ENCODE measurements around the gene ZNF174. TPM values are rescaled to one million over a fixed set of nuclear protein-coding genes. Genes with fewer than 3 reads are reported as not detected.

The ZNF174 gene
- total RNA-seq, 1 donor, result 8.0 TPM

DNA sequence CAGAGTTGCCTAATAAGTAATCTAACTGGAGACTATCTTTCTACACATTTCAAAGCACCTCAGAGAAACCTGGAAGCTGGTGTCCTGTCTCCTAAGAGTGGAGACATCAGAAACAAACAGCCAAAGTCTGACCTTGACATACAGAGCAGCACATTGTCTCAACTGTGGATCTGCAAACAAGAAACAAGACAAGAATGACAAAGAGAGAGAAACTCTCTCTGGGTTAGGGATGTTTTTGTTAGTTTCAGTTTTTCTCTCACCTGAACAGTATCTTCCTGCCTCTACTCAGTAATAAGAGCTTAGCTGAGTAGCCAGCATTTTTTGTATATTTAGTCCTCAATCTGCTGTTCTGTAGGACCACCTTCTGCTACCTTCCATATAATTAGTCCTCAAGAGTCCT lies 33.4 kb downstream of the ZNF174 start:
- TF ChIP-seq, protein P1, sequence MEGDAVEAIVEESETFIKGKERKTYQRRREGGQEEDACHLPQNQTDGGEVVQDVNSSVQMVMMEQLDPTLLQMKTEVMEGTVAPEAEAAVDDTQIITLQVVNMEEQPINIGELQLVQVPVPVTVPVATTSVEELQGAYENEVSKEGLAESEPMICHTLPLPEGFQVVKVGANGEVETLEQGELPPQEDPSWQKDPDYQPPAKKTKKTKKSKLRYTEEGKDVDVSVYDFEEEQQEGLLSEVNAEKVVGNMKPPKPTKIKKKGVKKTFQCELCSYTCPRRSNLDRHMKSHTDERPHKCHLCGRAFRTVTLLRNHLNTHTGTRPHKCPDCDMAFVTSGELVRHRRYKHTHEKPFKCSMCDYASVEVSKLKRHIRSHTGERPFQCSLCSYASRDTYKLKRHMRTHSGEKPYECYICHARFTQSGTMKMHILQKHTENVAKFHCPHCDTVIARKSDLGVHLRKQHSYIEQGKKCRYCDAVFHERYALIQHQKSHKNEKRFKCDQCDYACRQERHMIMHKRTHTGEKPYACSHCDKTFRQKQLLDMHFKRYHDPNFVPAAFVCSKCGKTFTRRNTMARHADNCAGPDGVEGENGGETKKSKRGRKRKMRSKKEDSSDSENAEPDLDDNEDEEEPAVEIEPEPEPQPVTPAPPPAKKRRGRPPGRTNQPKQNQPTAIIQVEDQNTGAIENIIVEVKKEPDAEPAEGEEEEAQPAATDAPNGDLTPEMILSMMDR (IDR thresholded peaks at IDR 0.05; ENCODE audit: insufficient read depth, low read length), result no peak
- DNase-seq (ENCODE audit: low read depth), result no peak
- no peak overlapping the region for H3K4me3 ChIP-seq (ENCODE audit: low read depth, low read length)

DNA sequence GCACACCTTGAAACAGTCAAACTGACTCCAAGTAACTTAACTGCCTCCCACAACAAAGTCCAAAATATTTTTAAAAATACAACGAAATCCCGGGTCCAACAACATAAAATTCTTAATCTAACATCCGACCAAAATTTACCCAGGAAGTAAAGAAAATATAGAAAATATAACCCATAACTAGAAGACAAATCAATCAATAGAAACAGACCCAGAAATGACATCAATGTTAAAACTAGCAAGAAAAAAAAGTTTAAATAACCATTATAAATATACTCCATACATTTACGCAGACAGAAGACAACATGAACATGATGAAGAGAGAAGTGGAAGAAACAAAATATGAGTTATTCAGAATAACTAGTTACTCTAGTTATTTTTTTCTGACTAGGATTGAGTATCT lies 38.6 kb downstream of the ZNF174 start:
- no peak overlapping the region for H3K4me3 ChIP-seq (ENCODE audit: low read depth, low read length)
- DNase-seq (ENCODE audit: low read depth), result no peak
- TF ChIP-seq, protein P1 (IDR thresholded peaks at IDR 0.05; ENCODE audit: insufficient read depth, low read length), result no peak

DNA sequence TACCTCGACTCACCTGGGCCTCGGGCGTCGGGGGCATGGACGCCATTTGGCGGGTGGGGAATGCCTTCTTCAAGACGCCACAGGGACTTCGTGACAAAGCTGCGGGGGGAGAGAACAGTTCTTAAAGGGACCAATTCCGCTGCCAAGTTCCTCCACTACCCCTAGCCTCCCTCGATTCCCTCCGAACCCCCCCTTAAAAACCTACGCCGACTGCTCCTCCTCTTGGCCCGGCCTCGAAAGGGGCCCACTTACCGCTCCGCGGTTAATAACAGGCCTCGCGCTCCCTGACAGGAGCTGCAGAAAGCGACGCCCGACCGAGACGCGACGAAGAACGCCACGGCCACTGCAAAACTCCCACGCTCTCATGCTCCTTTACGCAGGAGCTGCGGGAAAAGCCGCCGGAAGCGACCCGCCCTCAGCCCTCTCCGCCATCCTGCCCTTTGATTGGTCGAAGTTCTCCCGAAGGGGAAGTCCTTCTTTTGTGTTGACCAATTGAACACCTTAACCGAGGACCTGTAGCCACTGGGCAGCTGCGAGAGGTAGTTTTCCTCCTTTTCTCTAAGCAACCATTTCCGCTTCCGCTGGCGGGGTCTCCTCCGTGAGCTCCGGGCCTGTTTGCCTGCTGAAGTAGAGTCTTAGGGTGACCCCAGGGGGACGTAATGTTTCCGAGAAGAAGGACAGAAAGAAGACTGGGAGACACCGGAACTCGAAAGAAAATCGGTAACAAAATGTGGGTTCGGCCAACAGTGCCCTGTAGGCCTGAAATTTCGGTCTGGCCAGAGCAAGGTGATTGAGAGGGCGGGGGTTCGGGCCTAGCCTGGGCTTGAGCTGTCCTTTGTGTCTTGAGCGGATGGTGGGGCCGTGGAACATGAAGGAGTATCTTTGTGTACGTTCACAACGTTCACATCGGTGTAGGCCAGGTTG lies 42.4 kb downstream of the ZNF174 start, which contains the start of the genes NAA60 and ZNF597:
NAA60 (plus strand) TSS at position 573 of the 924 bp plus-strand sequence. CDS start 32,548 bp downstream, outside the sequence.
ZNF597 (minus strand) TSS at position 397 of the 924 bp plus-strand sequence; CDS start at position 46, 351 bp downstream.
- DNase-seq (ENCODE audit: low read depth), result peak; percentile 92
- TF ChIP-seq, protein P1 (IDR thresholded peaks at IDR 0.05; ENCODE audit: insufficient read depth, low read length), result no peak
- peak within 1 kb of the TSS; percentile 80 for H3K4me3 ChIP-seq (ENCODE audit: low read depth, low read length)

DNA sequence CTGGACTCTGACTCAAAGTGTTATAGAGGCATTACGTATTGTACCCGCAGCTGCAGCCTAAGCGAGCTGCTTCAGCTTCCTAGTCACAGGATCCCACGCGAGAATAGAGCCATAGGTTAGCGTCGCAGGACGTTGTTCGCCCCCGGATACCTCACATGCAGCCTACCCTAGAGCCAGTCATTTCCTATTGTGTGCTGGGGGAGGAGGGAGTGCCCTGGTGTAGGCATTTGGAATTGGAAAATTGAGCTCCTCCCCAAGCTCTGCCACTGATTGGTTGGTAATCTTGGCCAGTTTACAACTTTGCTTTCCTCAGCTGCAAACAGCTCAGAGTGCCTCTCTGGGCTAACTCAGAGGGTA lies 43.0 kb downstream of the ZNF174 start:
- TF ChIP-seq, protein P1 (IDR thresholded peaks at IDR 0.05; ENCODE audit: insufficient read depth, low read length), result no peak
- H3K4me3 ChIP-seq (ENCODE audit: low read depth, low read length), result peak overlapping the region; percentile 80
- peak; percentile 78 for DNase-seq (ENCODE audit: low read depth)

DNA sequence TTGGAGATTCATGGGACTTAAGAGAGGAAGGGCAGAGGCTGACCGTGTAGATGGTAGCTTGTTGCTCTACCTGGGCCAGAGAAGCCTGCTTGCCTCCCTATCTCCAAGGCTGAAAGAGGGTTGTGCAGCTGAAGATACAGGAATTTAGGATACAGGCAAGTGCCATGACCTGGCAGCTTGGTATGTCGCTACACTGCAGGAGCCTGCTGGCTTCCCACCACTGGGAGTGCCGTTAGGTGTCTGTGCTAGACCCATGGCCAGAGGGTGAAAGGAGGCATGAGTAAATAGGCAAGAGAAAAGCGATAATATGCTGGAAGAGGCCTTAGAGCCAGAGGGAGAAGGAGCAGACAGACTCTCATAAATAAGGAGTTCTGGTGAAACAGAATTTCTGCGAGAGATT lies 53.1 kb downstream of the ZNF174 start:
- TF ChIP-seq, protein P1 (IDR thresholded peaks at IDR 0.05; ENCODE audit: insufficient read depth, low read length), result no peak
- no peak for DNase-seq (ENCODE audit: low read depth)

DNA sequence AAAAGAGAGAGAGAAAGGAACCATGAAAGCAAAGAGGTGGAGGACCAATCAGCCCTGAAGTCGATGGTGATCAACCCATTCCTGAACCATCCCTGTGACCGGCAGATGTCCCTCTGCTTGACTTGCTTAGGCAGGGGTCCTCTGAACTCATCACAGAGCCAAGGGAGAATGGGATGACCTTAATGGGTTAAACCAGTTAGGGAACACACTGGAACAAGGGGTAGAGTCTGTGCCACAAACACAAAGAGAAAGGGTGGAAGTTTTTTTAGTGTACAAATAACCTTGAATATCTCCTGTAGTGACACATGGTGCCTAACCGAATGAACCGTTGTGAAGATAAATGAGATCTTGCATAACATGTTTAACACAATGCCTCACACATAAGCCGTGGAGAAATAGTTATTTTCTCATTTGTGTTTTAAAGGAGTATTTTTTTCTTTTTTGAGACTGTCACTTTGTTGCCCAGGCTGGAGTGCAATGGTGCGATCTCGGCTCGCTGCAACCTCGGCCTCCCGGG lies 53.7 kb downstream of the ZNF174 start:
- DNase-seq (ENCODE audit: low read depth), result no peak
- TF ChIP-seq, protein P1 (IDR thresholded peaks at IDR 0.05; ENCODE audit: insufficient read depth, low read length), result no peak
- H3K4me3 ChIP-seq (ENCODE audit: low read depth, low read length), result no peak overlapping the region

More for the DNA sequence above, 53.1 kb downstream of the ZNF174 start:
- no peak overlapping the region for H3K4me3 ChIP-seq (ENCODE audit: low read depth, low read length)
